ENCODE measurements around the gene CAPN9.

CAPN9 gene

DNA sequence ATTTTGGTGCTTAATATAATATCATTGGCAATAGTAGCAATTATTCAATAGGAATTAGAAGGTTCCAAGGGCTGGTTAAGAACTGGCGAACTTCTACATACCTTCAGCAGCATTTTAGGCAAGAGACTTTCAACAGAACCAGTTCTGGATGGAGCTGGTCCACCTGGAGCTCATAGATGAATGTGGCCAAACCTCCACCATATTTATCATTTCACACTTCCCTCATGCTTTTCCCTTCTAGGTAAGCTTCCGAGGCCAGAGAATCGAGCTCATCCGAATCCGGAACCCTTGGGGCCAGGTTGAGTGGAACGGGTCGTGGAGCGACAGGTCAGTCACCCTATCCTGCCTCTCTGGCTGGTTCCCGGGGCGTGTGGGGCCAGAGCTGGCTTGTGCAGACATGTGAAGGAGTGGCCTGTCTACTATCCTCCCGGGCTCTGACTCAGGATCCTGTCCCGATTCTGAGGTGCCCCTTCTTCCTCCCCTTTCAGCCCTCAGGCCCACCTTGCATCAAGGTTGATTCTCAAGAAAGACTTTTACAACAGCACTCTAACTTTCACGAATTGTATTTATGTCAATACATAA lies 24.7 kb downstream of the CAPN9 start:
- no peak for DNase-seq

GRCh38 chr1:230772457-230773395 lies 25.5 kb downstream of the CAPN9 start:
- no peak for DNase-seq

DNA sequence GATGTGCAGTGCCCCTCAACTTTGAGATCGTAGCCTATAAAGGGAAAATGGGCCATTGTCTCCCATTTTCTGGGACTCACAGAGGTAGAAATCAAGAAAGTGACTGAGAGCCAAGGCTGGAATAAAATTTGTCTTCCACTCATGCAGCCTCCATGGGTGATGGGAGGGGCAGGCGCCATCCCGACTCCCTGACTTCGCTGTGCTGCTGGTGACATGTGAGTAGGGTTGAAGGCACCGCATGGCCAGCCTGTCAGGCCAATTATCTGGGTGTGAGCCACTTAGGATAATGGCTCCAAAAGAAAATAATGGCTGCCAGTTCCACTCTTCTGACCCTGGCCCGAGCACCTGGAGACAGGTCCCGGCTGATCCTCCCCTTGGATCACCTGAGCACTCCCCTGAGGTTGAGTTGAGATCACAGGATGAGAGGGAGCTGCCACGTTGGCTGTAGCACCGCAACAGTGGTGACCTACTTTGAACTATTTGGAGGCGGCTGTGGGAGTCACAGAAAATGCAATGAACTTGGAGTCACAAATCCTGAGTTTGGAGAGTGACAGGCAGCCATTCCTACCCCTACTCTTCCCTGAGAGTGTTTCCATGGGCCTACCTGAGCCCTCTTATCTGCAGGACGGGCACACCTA lies 26.3 kb downstream of the CAPN9 start:
- no peak for DNase-seq

- no peak for DNase-seq
Observed at GRCh38 chr1:230778916-230779590, 31.9 kb downstream of the CAPN9 start.

DNA sequence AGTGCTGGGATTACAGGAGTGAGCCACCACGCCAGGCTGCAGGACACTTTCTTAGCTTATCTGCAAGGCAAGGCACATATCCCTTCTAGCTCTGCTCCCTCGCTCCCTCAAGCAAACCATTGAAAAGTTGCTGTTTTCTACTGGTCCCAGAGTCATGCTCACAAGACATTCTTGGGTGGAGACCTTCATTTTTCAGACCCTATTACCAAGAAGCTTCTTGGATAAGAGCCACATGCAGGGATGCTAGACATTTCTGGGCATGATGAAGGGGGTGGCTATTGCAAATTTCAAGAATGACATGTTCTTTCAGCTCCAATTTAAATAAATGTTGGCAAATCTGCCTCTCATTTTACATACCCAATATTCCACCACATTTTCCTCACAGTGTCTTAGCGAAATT lies 33.9 kb downstream of the CAPN9 start:
- DNase-seq: no peak

DNA sequence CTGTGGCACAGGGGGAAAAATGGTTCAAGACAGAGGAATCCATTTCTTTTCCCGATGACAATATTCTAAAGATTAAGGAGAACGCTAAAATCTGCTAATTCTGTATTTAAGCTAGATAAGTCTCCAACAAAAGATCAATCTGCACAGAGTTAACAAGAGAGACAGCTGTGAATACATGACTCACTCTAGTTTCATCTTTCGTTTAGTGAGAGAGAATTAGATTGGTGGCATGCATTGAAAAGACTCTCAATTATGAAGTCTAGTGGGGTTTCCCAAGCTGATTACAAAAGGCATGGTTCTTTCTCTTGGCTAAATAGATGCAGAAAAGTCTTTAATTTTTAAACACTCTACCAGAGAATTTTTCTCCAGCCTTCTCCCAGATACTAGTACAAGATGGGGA lies 34.4 kb downstream of the CAPN9 start:
- DNase-seq: no peak

- DNase-seq: no peak
Observed at GRCh38 chr1:230784163-230784562, 37.0 kb downstream of the CAPN9 start.

- no peak for DNase-seq
Observed at GRCh38 chr1:230785636-230786384, 38.6 kb downstream of the CAPN9 start.

DNA sequence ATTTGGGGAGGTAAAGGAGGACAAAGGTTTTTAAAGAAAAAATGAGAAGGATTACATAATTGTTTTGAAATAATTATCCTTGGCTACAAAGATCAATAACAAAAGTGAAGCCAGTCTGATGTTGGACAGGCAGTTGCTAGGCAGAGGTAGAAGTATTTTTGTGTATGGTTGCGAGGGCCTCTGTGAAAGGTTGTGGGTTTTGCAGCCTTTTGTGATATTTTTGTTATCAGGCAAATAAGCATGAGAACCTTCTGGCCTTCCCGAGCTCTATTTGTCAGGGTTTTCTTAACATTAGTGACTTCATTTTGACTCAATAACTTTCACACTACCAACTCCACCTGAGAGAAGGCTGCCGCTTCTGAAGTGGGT lies 39.2 kb downstream of the CAPN9 start:
- DNase-seq: no peak

GRCh38 chr1:230787471-230787870 lies 40.3 kb downstream of the CAPN9 start:
- DNase-seq: no peak

DNA sequence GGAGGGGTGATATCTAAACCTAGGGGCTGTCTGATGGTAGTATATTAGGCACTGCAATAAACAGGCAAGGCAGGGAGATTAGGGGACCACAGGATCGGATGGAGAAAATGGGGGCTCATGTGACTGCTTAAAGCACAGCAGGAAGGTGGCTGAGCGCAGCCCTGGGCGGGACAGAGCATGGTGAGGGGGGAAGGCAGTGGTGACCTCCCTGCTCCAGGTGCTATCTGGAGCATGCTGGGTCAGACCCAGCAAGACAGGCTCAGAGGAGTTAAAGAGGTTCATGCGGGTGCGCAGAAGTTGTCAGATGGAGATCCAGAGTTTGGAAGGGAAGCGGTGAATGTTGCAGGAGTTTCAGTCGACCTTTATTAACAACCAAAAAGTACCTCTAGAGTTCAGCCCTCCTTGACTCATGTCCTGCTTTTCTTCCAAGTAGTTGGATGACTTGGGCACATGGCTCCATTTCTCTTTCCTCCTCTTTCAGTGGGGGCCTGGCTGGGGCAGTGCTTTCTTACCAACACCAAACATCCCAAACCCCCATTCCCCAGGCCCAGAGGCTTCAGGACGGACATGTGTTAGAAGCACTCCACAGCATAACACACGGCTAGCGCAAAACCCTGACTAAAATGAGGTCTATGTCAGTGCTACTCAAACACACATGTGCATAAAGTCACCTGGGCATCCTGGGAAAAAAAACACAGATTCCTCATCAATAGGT lies 41.5 kb downstream of the CAPN9 start:
- DNase-seq: no peak

DNA sequence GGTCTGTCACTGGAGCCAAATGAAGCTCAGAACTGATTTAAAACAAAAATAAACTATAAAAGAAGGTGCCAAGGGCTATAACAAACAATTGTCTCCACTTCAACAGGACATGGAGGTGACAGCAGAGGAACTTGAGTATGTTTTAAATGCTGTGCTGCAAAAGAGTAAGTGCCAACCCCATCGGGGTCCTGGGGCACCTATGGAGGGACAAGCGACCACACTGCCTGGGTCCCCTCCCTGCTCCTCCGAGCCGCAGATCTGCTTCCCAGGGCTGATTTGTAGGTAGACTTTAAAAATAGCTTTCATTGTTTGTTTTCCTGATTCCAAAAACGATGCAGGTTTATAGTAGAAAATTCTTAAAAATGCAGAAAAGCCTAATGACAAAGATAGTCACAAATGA lies 42.8 kb downstream of the CAPN9 start:
- DNase-seq: no peak

DNA sequence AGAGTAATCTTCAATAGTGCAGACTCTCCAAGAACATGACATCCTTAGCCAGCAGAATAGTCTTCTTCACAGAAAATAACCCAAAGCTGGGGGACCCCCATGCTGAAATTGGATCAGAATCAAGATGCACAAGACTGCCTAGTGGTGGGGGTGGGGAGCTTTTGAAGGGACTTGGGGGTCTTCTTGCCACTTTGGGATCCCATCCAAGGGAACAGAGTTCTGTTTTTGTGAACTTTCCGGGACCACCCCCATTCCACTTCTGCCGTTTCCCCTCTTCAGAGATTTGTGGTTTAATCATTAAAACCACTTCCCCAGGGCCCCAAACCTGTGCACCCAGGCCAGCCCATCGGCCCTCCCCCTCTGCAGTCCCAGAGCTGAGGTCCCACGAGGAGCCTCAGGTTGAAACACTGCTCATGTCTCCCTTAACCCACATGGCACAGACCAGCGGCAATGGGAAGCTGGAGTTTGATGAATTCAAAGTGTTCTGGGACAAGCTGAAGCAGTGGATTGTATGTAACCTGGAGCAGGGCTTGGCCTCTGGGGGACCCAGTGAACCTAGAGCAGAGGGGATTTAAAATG lies 44.9 kb downstream of the CAPN9 start:
- no peak for DNase-seq

GRCh38 chr1:230792691-230793462 lies 45.7 kb downstream of the CAPN9 start:
- no peak for DNase-seq

- no peak for DNase-seq
Observed at GRCh38 chr1:230793463-230793745, 46.2 kb downstream of the CAPN9 start.

- DNase-seq: no peak
Observed at GRCh38 chr1:230794431-230794830, 47.2 kb downstream of the CAPN9 start.

- no peak for DNase-seq
Observed at GRCh38 chr1:230794871-230795605, 47.9 kb downstream of the CAPN9 start.

GRCh38 chr1:230796626-230797025 lies 49.4 kb downstream of the CAPN9 start:
- no peak for DNase-seq

DNA sequence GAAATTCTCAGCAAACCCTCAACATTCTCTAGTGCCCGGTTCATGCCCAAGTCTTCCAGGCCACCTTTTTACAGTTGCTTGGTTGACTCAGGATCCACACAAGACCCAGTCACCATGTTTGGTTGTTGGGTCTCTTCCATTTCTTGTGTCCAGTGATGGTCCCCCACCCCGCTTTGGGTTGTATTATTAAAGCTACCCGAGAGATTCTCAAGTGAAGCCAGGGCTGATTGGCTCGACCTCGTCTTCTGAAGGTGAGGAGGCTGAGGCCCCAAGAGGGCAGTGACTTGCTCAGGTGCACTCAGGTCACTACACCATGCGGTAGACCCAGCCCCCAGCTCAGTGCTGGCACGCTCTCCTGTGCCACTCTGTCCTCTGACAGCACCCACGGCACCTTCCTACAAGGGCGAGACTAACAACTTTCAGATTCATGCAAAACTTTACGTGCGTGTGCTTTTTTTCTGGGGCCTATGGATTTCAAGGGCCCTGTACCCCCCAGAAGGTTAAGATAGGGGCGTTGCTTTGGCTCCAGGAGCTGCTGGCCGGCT lies 50.3 kb downstream of the CAPN9 start:
- DNase-seq: no peak

GRCh38 chr1:230797942-230798365 lies 50.8 kb downstream of the CAPN9 start:
- DNase-seq: no peak

Measured in activated gamma-delta T cell (primary cell).